ENCODE data around the gene CTNNA2. TPM values are rescaled to one million over a fixed set of nuclear protein-coding genes. Genes with fewer than 3 reads are reported as not detected.

The CTNNA2 gene
- total and polyA plus RNA-seq, 9 of the 15 experiments (the other 6 are each of a cell fraction or from before 2014, with no cell fraction given): 0.03 to 0.40 (median 0.15) TPM

DNA sequence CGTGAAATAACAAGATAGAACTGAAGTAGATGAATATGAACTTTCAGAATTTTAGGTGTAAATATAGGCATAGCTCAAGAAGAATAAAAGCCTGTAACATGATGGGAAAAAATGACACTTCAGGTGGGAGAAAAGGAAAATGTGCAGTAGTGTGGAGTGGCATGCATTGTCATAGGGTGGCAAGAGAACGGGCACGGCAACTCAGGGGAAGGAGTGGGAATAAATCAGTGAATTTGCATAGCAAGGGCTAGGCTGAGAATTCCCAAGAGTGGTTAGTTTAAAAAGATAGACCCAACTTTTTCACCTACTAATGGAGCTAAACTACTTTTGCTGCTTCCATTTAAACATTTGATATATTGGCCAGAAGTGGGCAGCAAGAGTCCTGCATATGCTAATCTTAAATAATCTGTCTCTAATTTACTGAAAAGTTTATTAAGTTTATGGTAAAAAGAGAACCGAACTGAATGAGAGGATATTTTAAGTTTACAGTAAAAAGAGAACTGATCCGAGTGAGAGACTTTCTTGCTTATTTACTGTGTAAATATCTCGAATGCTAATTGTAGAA is 228.1 kb downstream of the CTNNA2 start:
- Histone ChIP-seq H3K4me1 (replicated peaks in 1 of 2; ENCODE audit: control insufficient read depth in 2 of 2, insufficient read depth in 2 of 2, low read length in 2 of 2) (no peaks in the 10 kb centered on the region), H4K20me1 (replicated peaks; ENCODE audit: control insufficient read depth, insufficient read depth, low read length) (no peaks in the 10 kb centered on the region), H3K4me2 (ENCODE audit: insufficient read depth, low read length) (no peak overlapping the region), H3K4me3 (no peak overlapping the region), H3K9ac (ENCODE audit: insufficient read depth in 1 of 2, low read depth in 2 of 2, low read length in 2 of 2) (no peak overlapping the region), H3K9me1 (ENCODE audit: control insufficient read depth, insufficient read depth, low read length) (no peaks in the 10 kb centered on the region), H3K27me3 (ENCODE audit: control insufficient read depth in 2 of 2, insufficient read depth in 2 of 2, low read length in 2 of 2) (no peaks in the 10 kb centered on the region), H3K79me2 (ENCODE audit: control insufficient read depth, insufficient read depth, low read length) (no peaks in the 10 kb centered on the region), H3K27ac (ENCODE audit: extremely low read depth, low read depth, low read length) (no peak overlapping the region), H3K9me3 (replicated peaks; ENCODE audit: control insufficient read depth, insufficient read depth, low read depth, low read length) (no peaks in the 10 kb centered on the region), H2AFZ (ENCODE audit: low read depth, low read length) (no peak overlapping the region), H3K36me3 (ENCODE audit: control insufficient read depth, insufficient read depth, low read length) (no peaks in the 10 kb centered on the region)
- POLR2A ChIA-PET: no interaction called here
- intact Hi-C loops (cut with micrococcal nuclease): no loop called here
- in situ Hi-C loops (cut with MboI): no loop called here
- CTCF ChIA-PET (ENCODE audit: low intra/inter-chr PET ratio): no interaction called here
- ATAC-seq: no peak
- DNase-seq (ENCODE audit: extremely low read depth in 1 of 4, low spot score in 3 of 4): no peak
- 5% methylated on average over 6 of the region's 6 CpGs for WGBS (ENCODE audit: insufficient coverage, low coverage, missing lambda C conversion rate)
- TF ChIP-seq NONO (IDR thresholded peaks at IDR 0.05; ENCODE audit: low read depth in 2 of 2, low read length in 1 of 2) (no peak), ZNF707 (CRISPR knock-in tag; conservative IDR thresholded peaks at IDR 0.05) (no peak), MTA2 (IDR thresholded peaks at IDR 0.05; ENCODE audit: low read depth) (no peak), NRF1 (conservative IDR thresholded peaks at IDR 0.05 in 1 of 2, IDR thresholded peaks at IDR 0.05 in 1 of 2) (no peak), FOXK2 (conservative IDR thresholded peaks at IDR 0.05 in 1 of 2, IDR thresholded peaks at IDR 0.05 in 1 of 2; ENCODE audit: low read depth in 2 of 2) (no peak), HNRNPLL (IDR thresholded peaks at IDR 0.05; ENCODE audit: low read depth, low read length, poor library complexity, severe bottlenecking) (no peak), BMI1 (IDR thresholded peaks at IDR 0.05; ENCODE audit: low read length) (no peak)
- TF ChIP-seq, protein P1, sequence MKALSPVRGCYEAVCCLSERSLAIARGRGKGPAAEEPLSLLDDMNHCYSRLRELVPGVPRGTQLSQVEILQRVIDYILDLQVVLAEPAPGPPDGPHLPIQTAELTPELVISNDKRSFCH (CRISPR knock-in tag; IDR thresholded peaks at IDR 0.05): no peak
- TF ChIP-seq, protein P1 (tag; IDR thresholded peaks at IDR 0.05): no peak
- TF ChIP-seq, protein P2, sequence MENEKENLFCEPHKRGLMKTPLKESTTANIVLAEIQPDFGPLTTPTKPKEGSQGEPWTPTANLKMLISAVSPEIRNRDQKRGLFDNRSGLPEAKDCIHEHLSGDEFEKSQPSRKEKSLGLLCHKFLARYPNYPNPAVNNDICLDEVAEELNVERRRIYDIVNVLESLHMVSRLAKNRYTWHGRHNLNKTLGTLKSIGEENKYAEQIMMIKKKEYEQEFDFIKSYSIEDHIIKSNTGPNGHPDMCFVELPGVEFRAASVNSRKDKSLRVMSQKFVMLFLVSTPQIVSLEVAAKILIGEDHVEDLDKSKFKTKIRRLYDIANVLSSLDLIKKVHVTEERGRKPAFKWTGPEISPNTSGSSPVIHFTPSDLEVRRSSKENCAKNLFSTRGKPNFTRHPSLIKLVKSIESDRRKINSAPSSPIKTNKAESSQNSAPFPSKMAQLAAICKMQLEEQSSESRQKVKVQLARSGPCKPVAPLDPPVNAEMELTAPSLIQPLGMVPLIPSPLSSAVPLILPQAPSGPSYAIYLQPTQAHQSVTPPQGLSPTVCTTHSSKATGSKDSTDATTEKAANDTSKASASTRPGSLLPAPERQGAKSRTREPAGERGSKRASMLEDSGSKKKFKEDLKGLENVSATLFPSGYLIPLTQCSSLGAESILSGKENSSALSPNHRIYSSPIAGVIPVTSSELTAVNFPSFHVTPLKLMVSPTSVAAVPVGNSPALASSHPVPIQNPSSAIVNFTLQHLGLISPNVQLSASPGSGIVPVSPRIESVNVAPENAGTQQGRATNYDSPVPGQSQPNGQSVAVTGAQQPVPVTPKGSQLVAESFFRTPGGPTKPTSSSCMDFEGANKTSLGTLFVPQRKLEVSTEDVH (IDR thresholded peaks at IDR 0.05; ENCODE audit: low read depth, partially characterized antibody): no peak
- no peak for FAIRE-seq
- BruUV-seq (replicated peaks): no TSS peak

All from K562 (cell line).